ENCODE results near the gene ZNF155. TPM values are rescaled to one million over a fixed set of nuclear protein-coding genes. Genes with fewer than 3 reads are reported as not detected.

The ZNF155 gene
- polyA plus RNA-seq, 1 donor (not counting 4 experiments of a cell fraction or from before 2014, with no cell fraction given): 7.0 TPM

GRCh38 chr19:44025217-44025936 is 41.4 kb downstream of the ZNF155 start, which contains the start of gene ZNF222:
ZNF222 (plus strand) TSS chr19:44025379; CDS start chr19:44025437, 58 bp downstream.
- Histone ChIP-seq H3K27ac (ENCODE audit: control insufficient read depth, insufficient read depth, low read length) (peak within 1 kb of the TSS; percentile 49), H3K9me3 (ENCODE audit: control insufficient read depth, low read depth, low read length) (no peaks in the 10 kb centered on the region), H3K4me2 (ENCODE audit: control insufficient read depth, extremely low read depth, insufficient read depth, low read depth, low read length) (peak within 1 kb of the TSS; percentile 86), H3K9ac (ENCODE audit: control insufficient read depth, extremely low read depth, insufficient read depth, low read length) (peak within 1 kb of the TSS; percentile 77), H3K27me3 (ENCODE audit: control insufficient read depth, extremely low read depth, insufficient read depth, low read length) (no peaks in the 10 kb centered on the region), H2AFZ (ENCODE audit: control insufficient read depth, low read length) (peak within 1 kb of the TSS; percentile 96), H3K9me1 (ENCODE audit: control insufficient read depth, extremely low read depth, insufficient read depth, low read length) (peaks cover 2% of the 10 kb centered on the region), H3K4me3 (ENCODE audit: control insufficient read depth in 2 of 3, extremely low read depth in 1 of 3, insufficient read depth in 2 of 3, low read depth in 1 of 3, low read length in 3 of 3) (peak within 1 kb of the TSS; percentile 86 to 97 (median 93)), H3K4me1 (ENCODE audit: control insufficient read depth, extremely low read depth, insufficient read depth, low read length) (peaks cover 9% of the 10 kb centered on the region), H3K79me2 (ENCODE audit: control insufficient read depth, insufficient read depth, low read length) (no peaks in the 10 kb centered on the region), H4K20me1 (ENCODE audit: control insufficient read depth, extremely low read depth, insufficient read depth, low read length) (no peaks in the 10 kb centered on the region), H3K36me3 (ENCODE audit: control insufficient read depth in 2 of 2, extremely low read depth in 1 of 2, insufficient read depth in 2 of 2, low read length in 2 of 2) (peaks cover 7 to 9% of the 10 kb centered on the region in 2 experiments)
- no peak for TF ChIP-seq EZH2 (IDR thresholded peaks at IDR 0.05; ENCODE audit: low read length)
- no peak for TF ChIP-seq CTCF (optimal IDR thresholded peaks at IDR 0.05 in 1 of 3, IDR thresholded peaks at IDR 0.05 in 1 of 3, conservative IDR thresholded peaks at IDR 0.05 in 1 of 3; ENCODE audit: extremely low read depth in 1 of 3, insufficient read depth in 2 of 3, low read length in 3 of 3)
- FAIRE-seq (no peak), DNase-seq (ENCODE audit: low read depth, low spot score) (peak; percentile 15)
- dilution Hi-C loops (cut with MboI; ENCODE audit: extremely low pct_ligation_motif_present, low sequenced_read_pairs): no loop called here

GRCh38 chr19:44026622-44027021 is 42.6 kb downstream of the ZNF155 start:
- Histone ChIP-seq H2AFZ (ENCODE audit: control insufficient read depth, low read length) (no peak overlapping the region), H3K4me3 (ENCODE audit: control insufficient read depth in 2 of 3, extremely low read depth in 1 of 3, insufficient read depth in 2 of 3, low read depth in 1 of 3, low read length in 3 of 3) (no peak overlapping the region), H3K4me2 (ENCODE audit: control insufficient read depth, extremely low read depth, insufficient read depth, low read depth, low read length) (no peak overlapping the region), H3K9me3 (ENCODE audit: control insufficient read depth, low read depth, low read length) (peaks cover 4% of the 10 kb centered on the region), H3K27ac (ENCODE audit: control insufficient read depth, insufficient read depth, low read length) (no peak overlapping the region), H3K9ac (ENCODE audit: control insufficient read depth, extremely low read depth, insufficient read depth, low read length) (no peak overlapping the region), H3K36me3 (ENCODE audit: control insufficient read depth in 2 of 2, extremely low read depth in 1 of 2, insufficient read depth in 2 of 2, low read length in 2 of 2) (peaks cover 7 to 12% of the 10 kb centered on the region in 2 experiments), H3K79me2 (ENCODE audit: control insufficient read depth, insufficient read depth, low read length) (no peaks in the 10 kb centered on the region), H3K27me3 (ENCODE audit: control insufficient read depth, extremely low read depth, insufficient read depth, low read length) (no peaks in the 10 kb centered on the region), H3K9me1 (ENCODE audit: control insufficient read depth, extremely low read depth, insufficient read depth, low read length) (peaks cover 2% of the 10 kb centered on the region), H4K20me1 (ENCODE audit: control insufficient read depth, extremely low read depth, insufficient read depth, low read length) (no peaks in the 10 kb centered on the region), H3K4me1 (ENCODE audit: control insufficient read depth, extremely low read depth, insufficient read depth, low read length) (peaks cover 9% of the 10 kb centered on the region)
- FAIRE-seq: no peak
- no peak for DNase-seq (ENCODE audit: low read depth, low spot score)
- dilution Hi-C loops (cut with MboI; ENCODE audit: extremely low pct_ligation_motif_present, low sequenced_read_pairs): no loop called here
- TF ChIP-seq CTCF (optimal IDR thresholded peaks at IDR 0.05 in 1 of 3, IDR thresholded peaks at IDR 0.05 in 1 of 3, conservative IDR thresholded peaks at IDR 0.05 in 1 of 3; ENCODE audit: extremely low read depth in 1 of 3, insufficient read depth in 2 of 3, low read length in 3 of 3): no peak
- no peak for TF ChIP-seq EZH2 (IDR thresholded peaks at IDR 0.05; ENCODE audit: low read length)

Measured in keratinocyte (primary cell).